ENCODE measurements around the gene PHF2. TPM values are rescaled to one million over a fixed set of nuclear protein-coding genes. Genes with fewer than 3 reads are reported as not detected.

PHF2 gene
- total RNA-seq, 1 donor from 2014 or later = 27.7 TPM

DNA sequence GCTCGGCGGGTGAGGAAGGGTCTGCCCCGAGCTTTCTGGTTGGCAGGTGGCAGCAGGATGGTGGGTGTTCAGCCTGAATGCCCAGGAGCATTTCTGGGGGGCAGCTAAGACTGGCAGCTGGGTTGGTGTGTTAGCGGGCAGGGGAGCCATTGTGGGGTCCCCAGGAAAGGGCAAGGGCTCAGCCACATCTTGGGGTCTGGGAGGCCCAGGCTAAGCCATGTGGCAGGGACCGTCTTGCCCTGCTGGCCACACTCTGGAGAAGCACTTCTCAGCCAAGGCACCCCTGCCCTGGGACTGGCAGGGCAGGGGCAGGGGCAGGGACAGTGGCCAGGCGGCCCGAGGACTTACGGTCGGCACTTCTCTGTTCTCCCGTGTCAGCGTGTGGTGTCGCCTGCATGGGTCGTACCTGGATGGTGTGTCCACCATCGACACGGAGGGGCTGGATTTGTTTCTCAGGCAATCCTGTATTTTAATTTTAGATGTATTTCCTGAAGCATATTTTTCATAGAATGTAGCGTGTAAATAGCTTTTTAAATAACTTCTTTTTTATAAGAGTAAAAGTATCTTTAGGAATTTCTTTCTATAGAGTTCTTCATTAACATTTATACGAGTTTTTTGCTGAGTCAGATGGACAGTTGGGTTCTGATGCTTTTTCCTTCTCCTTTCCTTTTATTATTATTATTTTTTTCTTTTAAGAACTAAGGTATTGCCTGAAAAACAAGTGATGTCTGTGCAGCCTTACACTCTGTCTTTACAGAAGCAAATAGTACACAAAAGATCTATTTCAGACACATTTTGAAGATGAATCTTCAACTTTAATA lies 102.0 kb downstream of the PHF2 start:
- H3K27me3 ChIP-seq = no peaks in the 10 kb centered on the region
- no peak overlapping the region for H3K4me3 ChIP-seq
- TF ChIP-seq, protein P1, sequence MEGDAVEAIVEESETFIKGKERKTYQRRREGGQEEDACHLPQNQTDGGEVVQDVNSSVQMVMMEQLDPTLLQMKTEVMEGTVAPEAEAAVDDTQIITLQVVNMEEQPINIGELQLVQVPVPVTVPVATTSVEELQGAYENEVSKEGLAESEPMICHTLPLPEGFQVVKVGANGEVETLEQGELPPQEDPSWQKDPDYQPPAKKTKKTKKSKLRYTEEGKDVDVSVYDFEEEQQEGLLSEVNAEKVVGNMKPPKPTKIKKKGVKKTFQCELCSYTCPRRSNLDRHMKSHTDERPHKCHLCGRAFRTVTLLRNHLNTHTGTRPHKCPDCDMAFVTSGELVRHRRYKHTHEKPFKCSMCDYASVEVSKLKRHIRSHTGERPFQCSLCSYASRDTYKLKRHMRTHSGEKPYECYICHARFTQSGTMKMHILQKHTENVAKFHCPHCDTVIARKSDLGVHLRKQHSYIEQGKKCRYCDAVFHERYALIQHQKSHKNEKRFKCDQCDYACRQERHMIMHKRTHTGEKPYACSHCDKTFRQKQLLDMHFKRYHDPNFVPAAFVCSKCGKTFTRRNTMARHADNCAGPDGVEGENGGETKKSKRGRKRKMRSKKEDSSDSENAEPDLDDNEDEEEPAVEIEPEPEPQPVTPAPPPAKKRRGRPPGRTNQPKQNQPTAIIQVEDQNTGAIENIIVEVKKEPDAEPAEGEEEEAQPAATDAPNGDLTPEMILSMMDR (IDR thresholded peaks at IDR 0.05) = no peak
- TF ChIP-seq POLR2A (IDR thresholded peaks at IDR 0.05) = no peak
- no peak for TF ChIP-seq POLR2AphosphoS5 (IDR thresholded peaks at IDR 0.05; ENCODE audit: insufficient read depth in 1 of 2, low read depth in 1 of 2)
- H3K36me3 ChIP-seq = peaks cover 0 to 44% of the 10 kb centered on the region in 2 donors
- no peaks in the 10 kb centered on the region for H3K4me1 ChIP-seq
- H3K27ac ChIP-seq = no peak overlapping the region
- no peak for DNase-seq (ENCODE audit: extremely low spot score in 2 of 2)
- intact Hi-C loops (cut with DNase I) = no loop called here
- H3K9me3 ChIP-seq = no peaks in the 10 kb centered on the region

DNA sequence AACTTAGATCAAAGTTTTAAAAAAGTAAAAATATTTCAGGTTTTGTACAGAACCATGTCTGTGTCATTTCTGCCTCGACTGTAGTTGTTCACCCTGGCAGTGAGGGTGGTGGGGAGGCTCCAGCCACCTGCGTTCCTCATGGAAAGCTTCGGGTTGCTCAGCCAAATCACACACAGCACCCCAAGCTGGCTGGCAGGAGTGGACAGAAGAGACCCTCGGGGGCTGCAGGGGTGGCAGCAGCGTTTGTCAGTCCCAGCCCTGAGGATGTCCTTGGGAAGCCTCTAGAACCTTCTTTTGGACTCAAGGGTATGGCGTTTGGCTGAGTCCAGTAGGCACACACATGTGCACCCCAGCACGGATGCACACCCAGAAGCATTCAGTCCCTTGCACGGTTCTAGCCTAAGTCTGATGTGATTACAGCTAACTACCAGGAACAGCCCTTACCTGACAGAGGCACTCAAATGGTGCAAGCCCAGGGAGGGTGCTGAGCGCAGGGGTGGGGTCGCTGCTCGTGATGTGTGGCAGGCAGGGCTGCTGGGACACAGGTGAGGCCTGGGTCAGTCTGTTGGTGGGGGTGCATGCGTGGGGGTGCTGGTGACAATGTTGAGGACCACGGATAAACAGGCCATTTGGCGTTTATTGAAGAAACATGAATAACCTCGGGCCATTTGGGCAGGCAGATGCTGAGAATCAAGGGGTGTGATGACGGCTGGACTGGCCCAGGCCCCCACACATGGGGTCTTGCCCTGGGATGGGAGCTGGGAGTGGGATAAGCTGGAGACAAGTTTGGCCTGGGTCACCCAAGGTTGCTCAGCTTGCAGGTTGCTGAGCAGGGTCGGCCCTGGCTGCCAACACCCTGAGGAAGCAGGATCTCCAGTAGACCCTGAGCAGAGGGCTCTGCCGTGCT lies 103.4 kb downstream of the PHF2 start:
- Histone ChIP-seq H3K36me3 (peaks cover 0 to 33% of the 10 kb centered on the region in 2 donors), H3K4me1 (no peaks in the 10 kb centered on the region), H3K4me3 (no peak overlapping the region), H3K9me3 (no peaks in the 10 kb centered on the region), H3K27ac (no peak overlapping the region), H3K27me3 (no peaks in the 10 kb centered on the region)
- TF ChIP-seq POLR2A (IDR thresholded peaks at IDR 0.05) (no peak), POLR2AphosphoS5 (IDR thresholded peaks at IDR 0.05; ENCODE audit: insufficient read depth in 1 of 2, low read depth in 1 of 2) (no peak)
- TF ChIP-seq, protein P1 (IDR thresholded peaks at IDR 0.05) = no peak
- intact Hi-C loops (cut with DNase I) = loop anchor here (5.0 kb wide), 1 partner anchor 283 kb away; no protein-coding TSS in a partner anchor
- peak; percentile 83 to 95 for DNase-seq (ENCODE audit: extremely low spot score in 2 of 2)

DNA sequence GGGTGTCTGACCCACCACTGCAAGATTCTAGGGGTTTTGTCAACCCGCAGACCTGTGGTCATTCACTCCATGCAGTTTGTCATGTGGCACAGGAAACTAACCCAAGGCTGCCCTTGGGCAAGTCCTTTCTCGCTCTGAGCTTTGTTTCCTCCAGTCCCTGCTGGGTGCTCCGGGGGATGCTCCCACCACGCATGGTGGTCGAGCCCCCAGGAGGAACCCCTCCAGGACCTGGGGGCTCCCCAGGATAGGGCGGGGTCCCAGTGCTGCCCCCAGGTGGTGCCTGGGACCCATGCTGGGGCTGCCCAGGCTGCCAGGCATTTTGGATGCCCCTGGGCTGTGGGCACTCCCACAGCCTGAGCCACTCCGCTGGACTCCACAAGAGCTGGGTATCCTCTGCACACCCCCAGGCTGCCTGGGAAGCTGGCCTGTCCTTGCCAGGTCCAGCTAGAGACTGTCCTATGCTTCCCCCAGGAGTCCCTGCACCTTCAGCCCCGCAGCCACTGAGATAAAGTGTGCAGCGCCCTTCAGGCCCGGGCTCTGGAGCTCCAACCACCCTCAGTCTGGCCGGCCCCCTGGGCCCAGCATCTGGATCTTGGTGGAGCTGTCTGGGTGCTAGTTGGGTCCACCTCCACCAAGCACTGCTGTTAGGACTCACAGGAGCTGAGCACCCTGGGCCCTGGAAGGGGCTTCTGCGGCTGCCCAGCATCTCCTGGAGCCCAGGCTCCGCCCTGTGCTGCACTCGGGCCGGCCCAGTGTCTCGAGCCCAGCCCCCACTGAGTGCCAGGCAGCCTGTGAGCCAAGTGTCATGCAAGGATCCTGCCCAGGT lies 104.3 kb downstream of the PHF2 start:
- H3K36me3 ChIP-seq = peaks cover 0 to 25% of the 10 kb centered on the region in 2 donors
- intact Hi-C loops (cut with DNase I) = loop anchor here (5.0 kb wide), 1 partner anchor 282 kb away; no protein-coding TSS in a partner anchor
- H3K27ac ChIP-seq = no peak overlapping the region
- H3K4me3 ChIP-seq = no peak overlapping the region
- TF ChIP-seq, protein P1 (IDR thresholded peaks at IDR 0.05) = no peak
- TF ChIP-seq POLR2A (IDR thresholded peaks at IDR 0.05) = no peak
- TF ChIP-seq POLR2AphosphoS5 (IDR thresholded peaks at IDR 0.05; ENCODE audit: insufficient read depth in 1 of 2, low read depth in 1 of 2) = no peak
- no peaks in the 10 kb centered on the region for H3K27me3 ChIP-seq
- DNase-seq (ENCODE audit: extremely low spot score in 2 of 2) = peak in 1 of 2 donors; percentile 87
- H3K4me1 ChIP-seq = no peaks in the 10 kb centered on the region
- no peaks in the 10 kb centered on the region for H3K9me3 ChIP-seq

DNA sequence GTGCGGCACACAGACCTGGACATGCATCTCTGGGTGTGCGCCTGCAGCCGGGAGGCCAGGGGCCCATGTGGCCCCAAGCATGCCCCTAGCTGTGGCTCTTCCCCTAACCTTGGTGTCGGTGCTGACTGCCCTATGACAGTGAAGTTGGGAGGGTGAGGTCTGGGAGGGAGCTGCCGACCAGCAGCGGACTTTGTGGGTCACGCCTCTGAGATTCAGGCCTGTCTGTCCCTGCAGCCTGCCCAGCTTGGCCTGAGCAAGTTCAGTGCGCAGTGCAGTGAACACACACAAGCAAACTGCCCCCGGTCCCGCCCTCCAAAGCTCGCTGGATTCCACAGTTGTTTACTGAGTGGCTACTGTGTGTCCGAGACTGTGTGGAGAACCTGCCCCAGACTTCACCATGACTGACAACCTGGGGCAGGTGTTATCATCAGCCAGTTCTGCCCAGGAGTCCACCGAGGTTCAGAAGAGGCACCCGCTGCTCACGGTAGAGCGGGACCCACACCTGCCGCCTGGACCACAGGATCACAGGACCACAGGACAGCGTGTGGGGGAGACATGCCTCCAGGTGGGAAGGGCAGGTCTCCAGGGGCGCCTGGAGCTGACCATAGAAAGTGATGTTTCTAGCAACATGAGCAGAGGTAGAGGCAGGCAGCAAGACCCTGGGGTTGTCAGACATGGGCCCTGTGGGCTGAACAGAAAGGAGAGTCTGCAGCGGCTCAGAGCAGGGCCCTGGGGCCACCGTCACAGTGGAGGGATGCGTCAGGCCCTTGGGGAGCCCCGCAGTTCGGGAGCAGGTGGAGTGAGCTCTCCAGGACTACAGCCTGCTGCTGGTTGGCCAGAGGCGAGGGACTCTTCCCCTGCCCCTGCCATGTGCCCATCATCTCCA lies 105.1 kb downstream of the PHF2 start:
- intact Hi-C loops (cut with DNase I) = loop anchor here (5.0 kb wide), 1 partner anchor 281 kb away; no protein-coding TSS in a partner anchor
- Histone ChIP-seq H3K9me3 (no peaks in the 10 kb centered on the region), H3K27ac (no peak overlapping the region), H3K4me3 (no peak overlapping the region), H3K36me3 (peaks cover 0 to 20% of the 10 kb centered on the region in 2 donors), H3K4me1 (no peaks in the 10 kb centered on the region), H3K27me3 (no peaks in the 10 kb centered on the region)
- peak in 1 of 2 donors; percentile 94 for DNase-seq (ENCODE audit: extremely low spot score in 2 of 2)
- TF ChIP-seq, protein P1 (IDR thresholded peaks at IDR 0.05) = no peak
- no peak for TF ChIP-seq POLR2AphosphoS5 (IDR thresholded peaks at IDR 0.05; ENCODE audit: insufficient read depth in 1 of 2, low read depth in 1 of 2)
- TF ChIP-seq POLR2A (IDR thresholded peaks at IDR 0.05) = no peak

All from vagina (tissue), 2 donors.